Measurements from ENCODE around the gene SERAC1.

Gene SERAC1

DNA sequence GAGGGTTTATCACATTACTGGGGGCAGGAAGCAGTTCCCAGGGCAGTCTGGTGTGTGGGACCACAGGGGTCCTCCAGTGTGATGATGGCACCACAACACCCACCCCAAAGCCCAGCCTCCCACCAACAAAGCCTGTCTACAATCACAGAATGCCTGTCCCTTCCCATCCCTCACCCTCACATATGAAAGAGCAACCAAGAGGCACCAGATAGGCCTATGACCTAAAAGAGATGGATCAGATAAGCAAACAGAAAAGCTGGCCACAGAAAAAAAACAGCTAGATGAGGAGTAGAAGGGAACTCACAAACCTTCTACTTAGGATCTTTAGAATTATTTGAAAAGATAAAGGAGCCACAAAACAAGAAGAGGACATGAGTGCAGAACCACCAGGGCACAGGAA lies 54.3 kb downstream of the SERAC1 start:
- Histone ChIP-seq H3K4me3 (ENCODE audit: low read depth in 1 of 2, low read length in 1 of 2) (no peak overlapping the region), H3K9me3 (no peaks in the 10 kb centered on the region), H3K36me3 (peaks cover 39% of the 10 kb centered on the region), H3K27me3 (no peaks in the 10 kb centered on the region), H3K27ac (no peak overlapping the region), H3K4me1 (ENCODE audit: control insufficient read depth in 1 of 2, insufficient read depth in 1 of 2, low read depth in 1 of 2, low read length in 1 of 2) (no peaks in the 10 kb centered on the region)
- TF ChIP-seq, protein P1, sequence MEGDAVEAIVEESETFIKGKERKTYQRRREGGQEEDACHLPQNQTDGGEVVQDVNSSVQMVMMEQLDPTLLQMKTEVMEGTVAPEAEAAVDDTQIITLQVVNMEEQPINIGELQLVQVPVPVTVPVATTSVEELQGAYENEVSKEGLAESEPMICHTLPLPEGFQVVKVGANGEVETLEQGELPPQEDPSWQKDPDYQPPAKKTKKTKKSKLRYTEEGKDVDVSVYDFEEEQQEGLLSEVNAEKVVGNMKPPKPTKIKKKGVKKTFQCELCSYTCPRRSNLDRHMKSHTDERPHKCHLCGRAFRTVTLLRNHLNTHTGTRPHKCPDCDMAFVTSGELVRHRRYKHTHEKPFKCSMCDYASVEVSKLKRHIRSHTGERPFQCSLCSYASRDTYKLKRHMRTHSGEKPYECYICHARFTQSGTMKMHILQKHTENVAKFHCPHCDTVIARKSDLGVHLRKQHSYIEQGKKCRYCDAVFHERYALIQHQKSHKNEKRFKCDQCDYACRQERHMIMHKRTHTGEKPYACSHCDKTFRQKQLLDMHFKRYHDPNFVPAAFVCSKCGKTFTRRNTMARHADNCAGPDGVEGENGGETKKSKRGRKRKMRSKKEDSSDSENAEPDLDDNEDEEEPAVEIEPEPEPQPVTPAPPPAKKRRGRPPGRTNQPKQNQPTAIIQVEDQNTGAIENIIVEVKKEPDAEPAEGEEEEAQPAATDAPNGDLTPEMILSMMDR (IDR thresholded peaks at IDR 0.05) = no peak

DNA sequence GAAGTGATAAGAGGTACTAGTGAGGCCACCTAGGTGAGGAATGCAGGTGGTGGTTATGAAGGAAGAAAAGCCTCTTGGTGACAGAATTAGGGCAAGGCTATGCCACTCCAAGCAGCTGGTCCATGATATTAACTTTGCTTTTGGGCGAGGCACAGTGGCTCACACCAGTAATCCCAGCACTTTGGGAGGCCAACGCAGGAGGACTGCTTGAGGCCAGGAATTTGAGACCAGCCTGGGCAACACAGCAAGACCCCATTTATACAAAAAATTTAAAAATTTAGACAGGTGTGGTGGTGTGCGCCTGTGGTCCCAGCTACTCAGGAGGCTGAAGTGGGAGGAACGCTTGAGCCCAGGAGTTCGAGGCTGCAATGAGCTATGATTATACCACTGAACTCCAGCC lies 56.1 kb downstream of the SERAC1 start:
- Histone ChIP-seq H3K36me3 (peaks cover 30% of the 10 kb centered on the region), H3K27me3 (no peaks in the 10 kb centered on the region), H3K27ac (no peak overlapping the region), H3K9me3 (no peaks in the 10 kb centered on the region), H3K4me3 (ENCODE audit: low read depth in 1 of 2, low read length in 1 of 2) (no peak overlapping the region), H3K4me1 (ENCODE audit: control insufficient read depth in 1 of 2, insufficient read depth in 1 of 2, low read depth in 1 of 2, low read length in 1 of 2) (no peaks in the 10 kb centered on the region)
- TF ChIP-seq, protein P1 (IDR thresholded peaks at IDR 0.05) = no peak

DNA sequence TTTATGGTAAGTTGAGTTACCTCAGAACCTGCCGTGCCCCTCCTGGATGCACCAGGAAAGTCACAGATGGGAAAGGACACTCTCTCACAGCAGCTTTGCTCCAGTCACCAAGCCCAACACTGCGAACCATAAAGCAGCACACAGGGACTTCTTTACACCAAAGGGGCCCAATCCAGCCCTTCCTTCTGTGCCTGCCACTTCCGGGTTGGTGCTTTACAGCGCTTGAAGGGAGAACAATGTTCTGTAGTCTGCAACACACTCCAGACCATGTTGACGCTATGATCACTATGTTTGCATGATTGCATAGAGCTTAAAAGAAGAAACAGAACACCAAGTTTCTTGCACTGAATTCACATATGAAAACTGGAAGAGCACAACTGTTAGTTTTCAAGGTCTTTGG lies 57.1 kb downstream of the SERAC1 start:
- TF ChIP-seq, protein P1 (IDR thresholded peaks at IDR 0.05) = no peak
- no peaks in the 10 kb centered on the region for H3K4me1 ChIP-seq (ENCODE audit: control insufficient read depth in 1 of 2, insufficient read depth in 1 of 2, low read depth in 1 of 2, low read length in 1 of 2)

DNA sequence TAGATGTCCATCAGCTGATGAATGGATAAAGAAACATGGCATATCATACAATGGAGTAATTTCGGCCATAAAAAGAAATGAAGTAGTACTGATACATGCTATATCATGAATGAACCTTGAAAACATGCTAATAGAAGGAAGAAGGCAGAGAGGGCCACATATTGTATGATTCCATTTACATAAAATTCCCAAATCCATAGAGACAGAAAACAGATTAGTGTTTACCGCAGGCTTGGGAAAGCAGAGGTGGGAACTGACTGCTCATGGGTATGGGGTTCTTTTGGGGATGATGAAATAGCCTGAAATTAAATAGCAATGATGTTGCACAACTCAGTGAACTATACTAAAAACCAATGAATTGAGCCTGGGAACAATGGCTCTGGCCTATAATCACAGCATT lies 58.3 kb downstream of the SERAC1 start:
- Histone ChIP-seq H3K27me3 (no peaks in the 10 kb centered on the region), H3K36me3 (peaks cover 20% of the 10 kb centered on the region), H3K4me1 (ENCODE audit: control insufficient read depth in 1 of 2, insufficient read depth in 1 of 2, low read depth in 1 of 2, low read length in 1 of 2) (no peaks in the 10 kb centered on the region), H3K27ac (no peak overlapping the region), H3K9me3 (no peaks in the 10 kb centered on the region), H3K4me3 (ENCODE audit: low read depth in 1 of 2, low read length in 1 of 2) (no peak overlapping the region)
- TF ChIP-seq, protein P1 (IDR thresholded peaks at IDR 0.05) = no peak

More for the DNA sequence above, 57.1 kb downstream of the SERAC1 start:
- Histone ChIP-seq H3K27ac (no peak overlapping the region), H3K9me3 (no peaks in the 10 kb centered on the region), H3K27me3 (no peaks in the 10 kb centered on the region), H3K36me3 (peaks cover 30% of the 10 kb centered on the region), H3K4me3 (ENCODE audit: low read depth in 1 of 2, low read length in 1 of 2) (no peak overlapping the region)

DNA sequence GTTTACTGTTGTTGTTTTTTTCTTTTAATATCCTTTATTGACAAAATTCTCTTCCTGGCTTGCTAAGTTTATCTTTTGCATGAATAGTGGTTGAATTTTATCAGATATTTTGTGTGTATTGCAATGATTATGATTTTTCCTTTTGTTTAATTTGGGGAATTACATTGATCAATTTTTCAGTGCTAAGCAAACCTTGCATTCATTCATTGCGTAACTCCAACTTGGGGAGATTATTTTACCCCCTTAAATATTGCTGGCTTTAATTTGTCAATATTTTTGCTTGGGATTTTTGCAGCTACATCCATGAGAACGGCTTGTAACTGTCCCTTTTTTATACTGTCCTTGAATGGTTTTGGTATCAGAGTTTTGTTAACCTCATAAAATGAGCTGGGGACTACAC lies 63.4 kb downstream of the SERAC1 start:
- Histone ChIP-seq H3K27me3 (no peaks in the 10 kb centered on the region), H3K9me3 (no peaks in the 10 kb centered on the region), H3K4me1 (ENCODE audit: control insufficient read depth in 1 of 2, insufficient read depth in 1 of 2, low read depth in 1 of 2, low read length in 1 of 2) (peaks cover 0 to 7% of the 10 kb centered on the region in 2 experiments), H3K27ac (no peak overlapping the region), H3K4me3 (ENCODE audit: low read depth in 1 of 2, low read length in 1 of 2) (no peak overlapping the region), H3K36me3 (peaks cover under 1% of the 10 kb centered on the region)
- TF ChIP-seq, protein P1 (IDR thresholded peaks at IDR 0.05) = no peak

DNA sequence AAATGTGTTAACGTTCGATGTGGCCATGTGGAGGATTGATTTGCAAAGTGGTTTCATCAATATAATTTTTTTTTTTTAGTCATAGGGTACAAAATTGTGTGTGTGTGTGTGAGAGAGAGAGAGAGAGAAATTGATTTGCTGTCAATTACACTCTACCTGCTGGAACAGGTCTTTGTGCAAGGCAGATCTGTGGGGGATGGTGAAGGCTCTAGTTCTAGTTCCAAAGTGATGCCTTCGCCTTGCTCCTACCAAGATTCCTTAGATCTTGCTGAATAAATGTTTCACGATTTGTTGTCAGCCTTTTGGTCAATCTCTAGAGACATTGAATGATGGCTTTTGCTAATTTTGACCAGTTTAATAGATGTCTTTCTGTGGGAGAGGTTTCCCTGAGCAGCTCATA lies 64.8 kb downstream of the SERAC1 start:
- Histone ChIP-seq H3K4me1 (ENCODE audit: control insufficient read depth in 1 of 2, insufficient read depth in 1 of 2, low read depth in 1 of 2, low read length in 1 of 2) (peaks cover 0 to 7% of the 10 kb centered on the region in 2 experiments), H3K9me3 (no peaks in the 10 kb centered on the region), H3K36me3 (no peaks in the 10 kb centered on the region), H3K27me3 (no peaks in the 10 kb centered on the region), H3K27ac (no peak overlapping the region), H3K4me3 (ENCODE audit: low read depth in 1 of 2, low read length in 1 of 2) (no peak overlapping the region)
- TF ChIP-seq, protein P1 (IDR thresholded peaks at IDR 0.05) = no peak

Data from neutrophil (primary cell).